SK-N-DZ (cell line): ENCODE measurements around the gene E2F7. TPM values are rescaled to one million over a fixed set of nuclear protein-coding genes. Genes with fewer than 3 reads are reported as not detected.
"Not testable (repeated sequence)": the region's sequence is repeated elsewhere in the genome, so short reads cannot be mapped to it uniquely, and the experiment has no call there.

Experiments used
- DNase-seq: peaks from one replicate; pipeline ENCODE4 v3.0.0-alpha.2; 2015; ENCODE audit warnings: low spot score
- polyA plus RNA-seq, 2 experiments: library from polyadenylated mRNA; depleted of rRNA; stranded (reverse); fragments of >200 nt; gene quantifications; 2 replicates each; pipeline ENCODE4 v1.2.3, GENCODE V29; 2014

The E2F7 gene, protein sequence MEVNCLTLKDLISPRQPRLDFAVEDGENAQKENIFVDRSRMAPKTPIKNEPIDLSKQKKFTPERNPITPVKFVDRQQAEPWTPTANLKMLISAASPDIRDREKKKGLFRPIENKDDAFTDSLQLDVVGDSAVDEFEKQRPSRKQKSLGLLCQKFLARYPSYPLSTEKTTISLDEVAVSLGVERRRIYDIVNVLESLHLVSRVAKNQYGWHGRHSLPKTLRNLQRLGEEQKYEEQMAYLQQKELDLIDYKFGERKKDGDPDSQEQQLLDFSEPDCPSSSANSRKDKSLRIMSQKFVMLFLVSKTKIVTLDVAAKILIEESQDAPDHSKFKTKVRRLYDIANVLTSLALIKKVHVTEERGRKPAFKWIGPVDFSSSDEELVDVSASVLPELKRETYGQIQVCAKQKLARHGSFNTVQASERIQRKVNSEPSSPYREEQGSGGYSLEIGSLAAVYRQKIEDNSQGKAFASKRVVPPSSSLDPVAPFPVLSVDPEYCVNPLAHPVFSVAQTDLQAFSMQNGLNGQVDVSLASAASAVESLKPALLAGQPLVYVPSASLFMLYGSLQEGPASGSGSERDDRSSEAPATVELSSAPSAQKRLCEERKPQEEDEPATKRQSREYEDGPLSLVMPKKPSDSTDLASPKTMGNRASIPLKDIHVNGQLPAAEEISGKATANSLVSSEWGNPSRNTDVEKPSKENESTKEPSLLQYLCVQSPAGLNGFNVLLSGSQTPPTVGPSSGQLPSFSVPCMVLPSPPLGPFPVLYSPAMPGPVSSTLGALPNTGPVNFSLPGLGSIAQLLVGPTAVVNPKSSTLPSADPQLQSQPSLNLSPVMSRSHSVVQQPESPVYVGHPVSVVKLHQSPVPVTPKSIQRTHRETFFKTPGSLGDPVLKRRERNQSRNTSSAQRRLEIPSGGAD
- 9.2 and 13.4 TPM in 2 replicates for polyA plus RNA-seq (2014; cell fraction: cytosol; rRNA removed)
- 19.2 and 20.1 TPM in 2 replicates for polyA plus RNA-seq (2014; cell fraction: nucleus; rRNA removed)

DNA sequence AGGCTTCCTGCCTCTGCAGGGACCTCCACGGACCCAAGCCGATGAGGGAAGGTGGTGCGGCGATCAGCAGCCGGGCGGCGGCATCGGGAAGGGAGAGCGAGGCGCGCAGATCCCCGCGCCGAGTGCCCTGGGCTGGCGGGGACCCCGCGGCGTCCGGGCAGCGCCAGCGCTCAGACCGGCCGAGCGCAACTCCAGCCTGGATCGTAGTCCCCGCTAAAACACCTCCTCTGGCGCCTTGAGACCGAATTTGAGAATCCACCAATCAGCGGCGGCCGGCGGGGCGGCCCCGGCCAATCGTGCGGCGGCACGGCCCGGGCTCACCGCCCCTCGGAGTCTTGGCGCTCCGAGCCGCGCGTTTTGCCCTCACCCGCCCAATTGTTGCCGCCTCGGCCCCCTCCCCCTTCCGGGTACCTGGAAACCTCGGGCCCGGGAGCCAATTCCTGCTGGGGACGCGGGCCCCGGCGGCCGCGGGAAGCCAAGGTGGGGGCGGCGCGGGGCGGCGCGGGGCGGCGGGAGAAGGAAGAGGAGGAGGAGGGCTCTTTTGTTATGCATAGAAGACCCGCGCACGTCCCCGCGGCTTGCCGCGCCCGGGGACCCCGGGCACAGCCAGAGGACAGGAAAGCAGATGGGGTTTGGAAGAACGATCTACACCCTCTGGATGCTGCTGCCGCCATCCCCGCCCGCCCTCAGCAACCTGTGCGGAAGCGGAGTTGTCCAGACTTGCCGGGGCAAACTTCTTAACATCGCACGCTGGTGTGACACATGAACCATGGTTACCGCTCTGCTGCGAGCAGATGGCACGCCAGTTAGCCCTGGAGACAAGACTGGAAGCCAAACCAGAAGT lies at the start of gene E2F7:
E2F7 (minus strand) TSS at position 209 of the 844 bp plus-strand sequence. CDS start 934 bp downstream, outside the sequence.
- peak; percentile 95 for DNase-seq

DNA sequence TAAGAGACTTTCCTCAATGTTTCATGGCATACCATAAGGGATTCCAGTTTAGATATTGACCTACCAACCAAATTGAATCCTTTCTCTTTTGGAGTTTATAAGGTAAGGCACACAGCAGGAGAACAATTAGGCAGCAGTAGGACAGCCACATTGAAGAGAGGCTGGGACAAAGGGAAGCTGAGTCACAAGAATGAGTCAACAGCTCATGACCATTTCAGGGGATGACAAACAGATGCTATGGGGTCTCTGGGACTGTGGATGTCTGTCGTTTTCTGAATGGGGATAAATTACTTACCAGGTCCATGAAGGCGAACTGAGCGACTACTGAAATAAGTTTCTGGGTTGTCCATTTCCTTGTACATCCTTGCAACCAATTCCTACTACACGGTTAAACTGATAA lies 48.6 kb upstream of the E2F7 start:
- DNase-seq: no peak

DNA sequence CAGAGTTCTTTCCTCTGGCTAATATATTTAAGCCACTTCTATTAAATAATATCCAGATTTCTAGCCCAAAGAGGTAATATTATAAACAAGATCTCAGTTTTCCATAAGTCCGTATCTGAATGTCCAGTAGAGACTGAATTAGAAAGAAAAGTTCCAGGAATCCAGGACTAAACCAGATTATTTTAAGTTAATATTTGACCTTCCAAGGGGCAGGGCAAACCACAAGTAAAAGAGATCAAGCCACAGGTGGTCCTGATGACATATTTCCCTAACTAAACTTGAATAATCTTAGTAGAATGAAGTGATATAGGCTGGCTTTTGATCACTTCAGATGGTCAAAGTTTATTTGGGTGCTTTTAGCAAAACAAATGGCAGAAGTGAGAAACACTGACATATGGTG lies 43.3 kb upstream of the E2F7 start:
- no peak for DNase-seq

DNA sequence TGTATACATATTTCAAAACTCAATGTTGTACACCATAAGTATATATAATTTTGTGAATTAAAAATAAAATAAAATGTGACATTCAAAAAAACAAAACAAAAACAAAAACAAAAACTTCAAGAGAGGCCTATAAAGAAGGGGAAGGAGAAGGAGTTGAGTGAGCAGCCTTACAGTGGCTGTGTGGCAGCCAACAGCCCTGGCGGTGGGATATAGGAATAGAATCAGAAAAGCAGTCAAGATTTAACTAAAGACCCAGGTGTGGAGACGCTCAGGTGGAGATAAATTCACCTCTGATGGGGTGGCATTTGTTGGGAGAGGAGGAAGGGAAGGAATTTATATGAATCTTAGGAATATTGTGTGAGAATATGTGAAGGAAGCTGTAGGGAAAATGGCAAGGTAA lies 41.8 kb upstream of the E2F7 start:
- DNase-seq: no peak

DNA sequence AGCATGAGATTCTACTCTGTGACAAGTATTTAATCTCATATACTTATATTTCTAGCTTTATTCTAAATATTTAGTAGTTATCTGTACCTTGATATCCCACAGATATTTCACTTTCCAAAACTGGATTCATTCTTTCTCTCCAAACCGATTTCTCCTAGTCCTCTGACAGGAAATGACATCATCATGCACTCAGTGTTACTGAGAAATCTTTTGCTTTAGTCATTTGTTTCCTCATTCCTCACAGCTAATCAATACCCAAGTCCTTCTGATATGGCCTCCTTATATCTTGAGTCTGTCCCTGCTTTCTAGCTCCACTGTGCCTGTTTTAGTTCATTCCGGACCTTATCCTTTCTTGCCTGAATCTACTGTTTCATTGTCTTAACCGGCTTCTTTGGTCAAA lies 39.4 kb upstream of the E2F7 start:
- DNase-seq: no peak

DNA sequence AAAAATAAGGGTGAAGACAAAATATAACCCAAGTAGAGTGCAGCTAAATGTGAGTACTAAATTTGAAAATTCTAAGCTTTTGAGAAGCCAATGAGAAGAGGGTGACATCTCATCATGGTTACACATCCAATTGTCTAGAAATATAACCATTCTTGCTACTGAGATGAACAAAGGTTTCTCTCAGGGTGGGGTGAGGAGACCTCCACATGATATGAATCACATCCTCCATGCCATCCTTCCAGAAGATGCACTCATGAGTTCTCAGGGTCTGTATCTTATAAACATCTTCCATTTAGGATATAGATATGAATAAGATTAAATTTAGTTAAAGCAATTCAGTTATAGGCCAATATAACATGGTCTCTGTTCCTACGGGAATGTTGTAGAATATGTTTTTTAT lies 38.9 kb upstream of the E2F7 start:
- no peak for DNase-seq

DNA sequence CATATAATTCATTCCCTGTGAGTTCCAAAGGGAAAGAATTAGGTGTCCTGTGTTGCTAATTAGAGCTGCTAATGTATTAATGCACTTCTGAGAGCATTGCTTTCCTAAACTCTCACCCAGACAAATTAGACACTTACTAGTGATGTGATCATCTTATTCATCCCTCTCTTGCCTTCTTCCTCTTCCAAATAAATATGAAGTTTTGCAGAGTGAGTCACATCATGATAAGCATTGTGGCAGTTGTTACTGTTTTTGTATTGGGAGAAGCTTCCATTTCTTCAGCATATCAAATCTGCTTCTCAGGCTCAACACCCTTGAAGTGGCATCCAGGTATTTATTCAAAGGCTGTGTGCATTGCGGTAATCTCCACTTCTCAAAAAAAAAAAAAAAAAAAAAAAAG lies 37.3 kb upstream of the E2F7 start:
- DNase-seq: no peak

DNA sequence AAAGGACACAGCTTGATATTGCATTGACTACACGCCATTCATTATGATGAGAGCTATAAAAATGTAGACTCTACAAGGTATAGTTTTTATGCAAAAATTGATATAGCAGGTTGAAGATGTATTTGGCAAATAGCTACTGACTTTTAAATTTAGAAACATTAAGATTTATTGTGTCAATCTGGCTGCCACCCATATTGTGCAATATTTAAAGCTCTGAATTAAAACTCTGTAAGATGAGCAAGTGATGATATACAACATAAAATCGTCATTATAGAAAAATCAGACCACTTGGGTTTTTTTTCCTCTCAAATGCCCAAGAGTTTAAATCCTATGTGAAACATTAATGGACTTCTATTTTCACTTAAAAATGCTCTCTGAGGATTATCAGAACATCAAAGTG lies 36.8 kb upstream of the E2F7 start:
- DNase-seq: no peak

DNA sequence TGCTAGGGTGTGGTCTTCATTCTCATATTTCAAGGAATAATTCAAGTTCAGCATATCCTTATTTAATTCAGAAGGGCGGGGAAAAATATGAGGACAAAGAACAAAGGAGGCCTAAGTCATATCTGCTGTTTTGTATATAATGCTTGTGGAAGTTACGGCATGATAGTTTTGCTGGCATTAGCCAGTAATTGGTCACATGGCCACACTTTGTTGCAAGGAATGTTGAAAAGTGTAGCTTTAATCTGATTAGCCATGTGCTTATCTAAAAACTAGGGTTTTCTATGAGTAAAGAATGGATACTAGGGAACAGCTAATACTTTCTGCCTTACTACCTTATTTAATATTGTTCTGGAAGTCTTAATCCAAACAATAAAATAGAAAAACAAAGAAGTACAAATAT lies 34.4 kb upstream of the E2F7 start:
- no peak for DNase-seq

DNA sequence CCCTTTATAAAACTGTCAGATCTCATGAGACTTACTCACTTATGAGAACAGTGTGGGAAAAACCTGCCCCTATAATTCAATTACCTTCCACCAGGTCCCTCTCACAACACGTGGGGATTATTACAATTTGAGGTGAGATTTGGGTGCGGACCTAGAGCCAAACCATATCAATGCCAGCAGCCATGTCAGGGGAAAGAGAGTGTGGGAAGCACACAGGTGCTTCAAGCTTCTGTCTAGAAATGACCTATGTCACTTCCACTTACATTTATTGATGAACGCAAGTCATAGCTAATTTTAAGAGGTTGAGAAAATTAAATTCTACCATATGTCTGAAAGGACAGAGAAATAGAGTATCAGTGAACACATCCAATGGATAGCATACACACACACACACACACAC lies 32.5 kb upstream of the E2F7 start:
- DNase-seq: peak; percentile 33

DNA sequence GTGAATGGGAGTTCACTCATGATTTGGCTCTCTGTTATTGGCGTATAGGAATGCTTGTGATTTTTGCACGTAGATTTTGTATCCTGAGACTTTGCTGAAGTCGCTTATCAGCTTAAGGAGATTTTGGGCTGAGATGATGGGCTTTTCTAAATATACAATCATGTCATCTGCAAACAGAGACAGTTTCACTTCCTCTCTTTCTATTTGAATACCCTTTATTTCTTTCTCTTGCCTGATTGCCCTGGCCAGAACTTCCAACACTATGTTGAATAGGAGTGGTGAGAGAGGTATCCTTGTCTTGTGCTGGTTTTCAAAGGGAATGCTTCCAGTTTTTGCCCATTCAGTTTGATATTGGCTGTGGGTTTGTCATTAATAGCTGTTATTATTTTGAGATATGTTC lies 26.9 kb upstream of the E2F7 start:
- not testable (repeated sequence) for DNase-seq

DNA sequence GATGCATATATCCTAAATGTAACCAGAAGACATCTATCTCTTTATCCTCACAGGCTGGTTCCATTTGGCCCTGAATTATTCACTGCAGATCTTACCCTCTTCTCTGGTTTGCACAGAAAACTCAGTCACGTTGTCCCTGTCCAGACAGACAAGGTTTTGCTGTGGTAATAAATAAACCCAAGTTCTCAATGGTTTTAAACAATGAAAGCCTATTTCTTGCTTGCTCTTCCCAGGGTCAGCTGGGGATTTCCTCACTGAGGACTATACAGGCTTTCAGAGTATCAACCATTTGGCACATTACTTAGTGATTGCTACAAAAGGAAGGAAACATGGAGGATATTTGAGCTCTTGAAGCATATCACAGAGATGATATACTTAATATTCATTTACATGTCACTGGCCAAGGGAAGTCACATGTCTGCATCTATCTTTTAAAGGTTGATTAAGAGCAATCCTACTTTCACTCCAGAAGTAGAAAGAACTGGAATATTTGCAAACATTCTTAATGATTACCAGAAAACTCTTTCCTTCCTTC lies 24.4 kb upstream of the E2F7 start:
- DNase-seq: no peak

DNA sequence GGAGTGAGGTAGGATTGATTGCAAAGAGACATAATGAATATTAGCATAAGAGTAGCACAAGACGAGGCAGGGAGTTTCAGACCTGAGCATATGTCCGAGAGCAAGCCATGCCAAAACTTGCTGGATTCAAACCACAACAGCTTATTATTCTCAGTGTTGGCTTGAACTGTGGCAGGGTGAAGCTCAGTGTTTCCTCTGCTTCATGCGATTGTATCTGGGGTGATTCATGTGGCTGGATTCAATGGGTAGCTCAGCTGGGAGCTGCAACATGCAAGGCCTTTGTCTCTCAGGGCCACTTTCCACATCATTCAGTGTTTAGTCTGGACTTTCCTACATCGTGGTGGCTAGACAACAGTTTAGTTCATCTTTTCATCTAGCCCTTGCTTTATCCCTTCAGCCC lies 22.1 kb upstream of the E2F7 start:
- no peak for DNase-seq

DNA sequence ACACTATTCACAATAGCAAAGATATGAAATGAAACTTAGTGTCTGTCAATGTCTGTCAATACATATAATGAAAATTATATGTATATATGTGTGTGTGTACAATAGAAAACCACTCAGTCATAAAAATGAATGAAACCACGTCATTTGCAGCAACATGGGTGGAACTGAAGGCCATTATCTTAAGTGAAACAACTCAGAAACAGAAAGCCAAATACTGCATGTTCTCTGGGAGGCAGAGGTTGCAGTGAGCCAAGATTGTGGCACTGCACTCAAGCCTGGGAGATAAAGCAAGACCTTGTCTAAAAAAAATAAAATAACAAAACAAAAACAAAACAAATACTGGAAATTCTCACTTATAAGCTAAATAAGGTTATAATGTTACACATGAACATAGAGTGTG lies 16.7 kb upstream of the E2F7 start:
- DNase-seq: no peak

DNA sequence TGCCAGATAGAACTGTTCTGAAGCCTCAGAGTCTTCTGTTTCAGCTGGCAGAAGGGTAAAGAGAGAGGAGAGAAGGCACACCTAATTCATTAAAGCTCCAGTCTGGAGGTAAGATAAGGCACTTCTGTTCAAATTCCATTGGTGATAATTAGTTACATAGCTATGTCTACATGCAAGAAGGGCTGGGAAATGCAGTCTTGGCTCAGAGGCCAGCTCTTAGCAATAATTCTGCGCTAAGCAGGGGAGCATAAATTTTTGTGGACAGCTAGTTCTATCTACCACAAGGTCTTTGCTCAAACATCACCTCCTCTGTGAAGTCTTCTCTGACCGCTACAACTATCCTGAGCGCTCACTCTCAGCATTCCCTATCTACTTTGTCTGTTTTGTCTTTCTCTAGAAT lies 14.3 kb upstream of the E2F7 start:
- no peak for DNase-seq

DNA sequence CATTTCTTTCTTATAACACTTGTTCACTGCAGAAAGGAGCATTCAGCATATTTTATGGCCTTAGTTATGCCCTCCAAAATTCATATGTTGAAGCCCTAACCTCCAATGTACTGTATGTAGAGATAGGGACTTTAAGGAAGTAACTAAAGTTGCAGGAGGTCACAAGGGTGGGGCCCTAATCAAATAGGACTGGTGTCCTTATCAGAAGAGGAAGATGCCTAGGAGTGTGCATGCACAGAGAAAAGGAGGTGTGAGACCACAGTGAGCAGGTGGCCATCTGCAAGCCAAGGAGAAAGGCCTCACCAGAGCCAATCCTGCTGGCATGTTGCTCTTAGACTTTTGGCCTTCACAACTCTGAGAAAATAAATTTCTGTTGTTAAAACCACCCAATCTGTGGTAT lies 12.9 kb upstream of the E2F7 start:
- DNase-seq: no peak

DNA sequence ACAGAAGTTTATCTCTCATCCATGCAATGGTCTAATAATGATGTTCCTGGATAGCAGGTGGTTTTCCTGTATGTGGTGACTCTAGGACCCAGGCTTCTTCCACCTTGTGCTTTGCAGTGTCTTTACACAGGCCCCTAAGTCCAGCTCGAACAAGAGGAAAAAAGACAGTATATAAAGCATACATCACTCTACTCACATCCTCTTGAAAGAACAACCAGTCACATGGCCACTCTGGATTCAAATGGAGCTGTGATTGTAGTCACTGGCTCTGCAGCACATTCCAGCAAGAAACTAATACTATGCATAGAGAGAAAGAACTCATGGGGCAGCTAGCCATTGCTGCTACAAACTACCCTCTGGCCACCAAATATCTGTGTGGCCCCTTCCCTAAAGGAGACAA lies 11.5 kb upstream of the E2F7 start:
- no peak for DNase-seq

DNA sequence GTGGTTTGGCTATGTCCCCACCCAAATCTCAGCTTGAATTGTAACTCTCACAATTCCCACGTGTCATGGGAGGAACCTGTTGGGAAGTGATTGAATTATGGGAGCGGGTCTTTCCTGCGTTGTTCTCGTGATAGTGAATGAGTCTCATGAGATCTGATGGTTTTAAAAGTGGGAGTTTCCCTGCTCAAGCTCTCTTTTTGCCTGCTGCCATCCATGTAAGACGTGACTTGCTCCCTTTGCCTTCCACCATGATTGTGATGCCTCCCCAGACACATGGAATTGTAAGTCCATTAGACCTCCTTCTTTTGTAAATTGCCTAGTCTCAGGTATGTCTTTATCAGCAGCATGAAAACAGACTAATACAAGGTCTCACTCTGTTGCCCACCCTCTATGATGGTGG lies 8.5 kb upstream of the E2F7 start:
- DNase-seq: not testable (repeated sequence)

DNA sequence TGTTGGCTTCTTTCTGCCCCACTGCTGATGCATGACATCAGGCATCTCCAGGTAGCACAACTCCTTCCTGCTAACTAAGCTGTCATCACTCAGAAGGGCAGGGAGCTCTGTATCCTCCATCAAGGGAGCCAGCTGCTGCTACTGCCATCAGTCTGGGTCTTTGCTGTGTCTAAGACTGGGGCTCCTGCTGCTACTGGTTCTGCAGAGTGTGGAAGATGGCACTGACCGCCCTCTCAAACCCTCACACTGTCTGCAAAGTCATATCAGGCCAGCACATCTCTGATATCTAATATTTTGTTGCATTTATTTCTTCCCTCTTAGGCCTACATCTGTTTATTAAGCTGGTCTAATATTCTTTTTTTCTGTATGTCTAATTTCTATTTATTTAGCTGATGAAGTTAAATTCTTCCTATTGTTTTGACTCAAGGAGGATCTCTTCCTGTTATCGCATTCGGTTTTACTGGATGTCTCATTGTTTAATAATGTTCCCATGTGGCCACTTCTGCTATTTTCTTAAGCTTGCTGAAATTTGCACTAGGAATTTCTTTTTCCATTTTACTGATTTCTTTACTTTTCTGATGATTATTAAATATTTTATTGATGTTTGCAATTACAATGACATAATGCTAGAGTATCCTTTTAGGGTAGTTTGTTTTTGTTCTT lies 7.6 kb upstream of the E2F7 start:
- DNase-seq: no peak

DNA sequence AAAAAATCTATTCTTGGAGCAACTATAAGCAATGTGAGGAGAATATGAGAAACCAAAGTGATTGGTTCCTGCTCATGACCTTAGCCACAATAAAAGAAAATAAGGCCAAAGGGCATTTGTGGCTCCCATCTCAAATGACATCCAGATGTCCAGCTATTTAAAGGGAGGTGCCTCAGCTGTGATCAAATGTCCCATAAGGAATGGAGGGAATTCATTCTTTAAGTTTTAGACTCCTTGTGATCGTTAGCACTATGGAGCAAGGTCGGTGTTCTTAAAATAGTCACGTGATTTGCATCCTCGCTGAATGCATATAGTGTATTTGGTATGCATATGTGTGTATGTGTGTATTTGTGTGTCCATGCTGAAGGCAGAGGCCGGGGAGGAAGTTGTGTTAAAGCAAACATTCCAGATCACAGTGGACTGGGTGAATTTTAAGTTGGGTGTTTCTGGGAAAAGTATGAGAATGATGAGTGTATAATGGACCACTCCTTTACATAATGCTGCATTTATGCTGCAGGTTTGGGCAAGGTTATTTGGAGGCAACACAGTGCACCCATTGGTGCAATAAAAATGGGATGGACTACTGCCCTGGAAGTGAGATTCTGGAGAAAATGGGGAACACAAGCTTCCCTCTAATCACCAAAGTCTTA lies 5.6 kb upstream of the E2F7 start:
- DNase-seq: no peak
